ENCODE measurements around the gene OOEP. TPM values are rescaled to one million over a fixed set of nuclear protein-coding genes. Genes with fewer than 3 reads are reported as not detected.

OOEP gene
- total RNA-seq, 1 donor from 2014 or later, result not detected

GRCh38 chr6:73339340-73339739, 30.4 kb downstream of the OOEP start:
- no peaks in the 10 kb centered on the region for H3K9me3 Mint-ChIP-seq (ENCODE audit: unreplicated experiment)
- no peak for TF ChIP-seq CTCF (IDR thresholded peaks at IDR 0.05; ENCODE audit: unreplicated experiment)
- H3K36me3 Mint-ChIP-seq (ENCODE audit: low read depth, unreplicated experiment), result no peaks in the 10 kb centered on the region
- no peaks in the 10 kb centered on the region for H3K27me3 Mint-ChIP-seq (ENCODE audit: unreplicated experiment)
- no peaks in the 10 kb centered on the region for H3K4me1 Mint-ChIP-seq (ENCODE audit: unreplicated experiment)
- H3K27ac Mint-ChIP-seq (ENCODE audit: unreplicated experiment), result no peak overlapping the region
- no peak for DNase-seq (ENCODE audit: low spot score)
- no peak overlapping the region for H3K4me3 Mint-ChIP-seq (ENCODE audit: unreplicated experiment)

- Mint-ChIP-seq H3K4me1 (ENCODE audit: unreplicated experiment) (no peaks in the 10 kb centered on the region), H3K4me3 (ENCODE audit: unreplicated experiment) (no peak overlapping the region), H3K9me3 (ENCODE audit: unreplicated experiment) (no peaks in the 10 kb centered on the region), H3K27ac (ENCODE audit: unreplicated experiment) (no peak overlapping the region), H3K27me3 (ENCODE audit: unreplicated experiment) (peaks cover 2% of the 10 kb centered on the region), H3K36me3 (ENCODE audit: low read depth, unreplicated experiment) (no peaks in the 10 kb centered on the region)
- no peak for TF ChIP-seq CTCF (IDR thresholded peaks at IDR 0.05; ENCODE audit: unreplicated experiment)
- no peak for DNase-seq (ENCODE audit: low spot score)
These were observed 40.5 kb downstream of the OOEP start for GRCh38 chr6:73329201-73329600.

- Mint-ChIP-seq H3K4me1 (ENCODE audit: unreplicated experiment) (no peaks in the 10 kb centered on the region), H3K36me3 (ENCODE audit: low read depth, unreplicated experiment) (no peaks in the 10 kb centered on the region), H3K9me3 (ENCODE audit: unreplicated experiment) (no peaks in the 10 kb centered on the region), H3K4me3 (ENCODE audit: unreplicated experiment) (no peak overlapping the region), H3K27me3 (ENCODE audit: unreplicated experiment) (peaks cover 2% of the 10 kb centered on the region), H3K27ac (ENCODE audit: unreplicated experiment) (no peak overlapping the region)
- no peak for TF ChIP-seq CTCF (IDR thresholded peaks at IDR 0.05; ENCODE audit: unreplicated experiment)
- no peak for DNase-seq (ENCODE audit: low spot score)
These were observed 40.9 kb downstream of the OOEP start for GRCh38 chr6:73328790-73329189.

- peaks cover 2% of the 10 kb centered on the region for H3K27me3 Mint-ChIP-seq (ENCODE audit: unreplicated experiment)
These were observed 44.0 kb downstream of the OOEP start for GRCh38 chr6:73325656-73326055.

GRCh38 chr6:73323323-73323722, 46.4 kb downstream of the OOEP start:
- DNase-seq (ENCODE audit: low spot score), result no peak
- Mint-ChIP-seq H3K27ac (ENCODE audit: unreplicated experiment) (no peak overlapping the region), H3K36me3 (ENCODE audit: low read depth, unreplicated experiment) (no peaks in the 10 kb centered on the region), H3K9me3 (ENCODE audit: unreplicated experiment) (no peaks in the 10 kb centered on the region), H3K27me3 (ENCODE audit: unreplicated experiment) (peaks cover 2% of the 10 kb centered on the region), H3K4me3 (ENCODE audit: unreplicated experiment) (no peak overlapping the region), H3K4me1 (ENCODE audit: unreplicated experiment) (no peaks in the 10 kb centered on the region)
- no peak for TF ChIP-seq CTCF (IDR thresholded peaks at IDR 0.05; ENCODE audit: unreplicated experiment)

More at GRCh38 chr6:73325656-73326055, 44.0 kb downstream of the OOEP start:
- H3K36me3 Mint-ChIP-seq (ENCODE audit: low read depth, unreplicated experiment), result no peaks in the 10 kb centered on the region
- no peak overlapping the region for H3K27ac Mint-ChIP-seq (ENCODE audit: unreplicated experiment)
- no peak for DNase-seq (ENCODE audit: low spot score)
- no peaks in the 10 kb centered on the region for H3K4me1 Mint-ChIP-seq (ENCODE audit: unreplicated experiment)
- TF ChIP-seq CTCF (IDR thresholded peaks at IDR 0.05; ENCODE audit: unreplicated experiment), result no peak
- no peaks in the 10 kb centered on the region for H3K9me3 Mint-ChIP-seq (ENCODE audit: unreplicated experiment)
- no peak overlapping the region for H3K4me3 Mint-ChIP-seq (ENCODE audit: unreplicated experiment)

Other genes starting within 250 kb of the OOEP start
- not detected for gene KHDC1L, start 144.4 kb downstream of the OOEP start, total RNA-seq (ENCODE audit: unreplicated experiment)
- gene KHDC1, start 106.7 kb downstream of the OOEP start, total RNA-seq (ENCODE audit: unreplicated experiment), result 2.6 TPM
- gene DPPA5, start 15.6 kb downstream of the OOEP start, total RNA-seq (ENCODE audit: unreplicated experiment), result not detected
- not detected for gene KHDC3L, start 7.2 kb downstream of the OOEP start, total RNA-seq (ENCODE audit: unreplicated experiment)
- gene DDX43, start 24.9 kb upstream of the OOEP start, total RNA-seq (ENCODE audit: unreplicated experiment), result not detected
- 1.8 TPM for gene CGAS, start 82.4 kb upstream of the OOEP start, total RNA-seq (ENCODE audit: unreplicated experiment)
- gene MTO1, start 91.8 kb upstream of the OOEP start, total RNA-seq (ENCODE audit: unreplicated experiment), result 23.8 TPM
- gene EEF1A1, start 151.1 kb upstream of the OOEP start, total RNA-seq (ENCODE audit: unreplicated experiment), result 13,000 TPM

Data from endothelial cell (in vitro differentiated cells).